WTC11 (cell line): Measurements from ENCODE around the gene LY6G6C. TPM values are rescaled to one million over a fixed set of nuclear protein-coding genes. Genes with fewer than 3 reads are reported as not detected.

Source experiments
- ATAC-seq: fragments of 200-7000 bp; cut with Tn5 transposase; 2 replicates; pipeline ENCODE4 v1.10.0; 2021; ENCODE audit warnings: mild to moderate bottlenecking, moderate library complexity
- CTCF ChIA-PET: fragments of 300-600 bp; sonication (Branson Sonifier 250); formaldehyde crosslinking; loops from one replicate; lab custom pipeline; 2021; ENCODE audit warnings: antibody characterized with exemption; lab: Charles Lee
- POLR2A ChIA-PET: fragments of 350-600 bp; sonication (Branson Sonifier 250); formaldehyde crosslinking; loops from one replicate; lab custom pipeline; 2021; ENCODE audit warnings: antibody characterized with exemption; lab: Charles Lee
- DNase-seq: peaks from one replicate; pipeline ENCODE4 v3.0.0; 2021; ENCODE audit warnings: low spot score
- H3K27ac Mint-ChIP-seq: 2 replicates; pipeline ENCODE4 v1.8.0; 2021; ENCODE audit warnings: mixed read lengths
- H3K27me3 Mint-ChIP-seq: 2 replicates; pipeline ENCODE4 v1.8.0; 2021; ENCODE audit warnings: low read depth, mild to moderate bottlenecking, moderate library complexity, mixed read lengths
- H3K36me3 Mint-ChIP-seq: 2 replicates; pipeline ENCODE4 v1.8.0; 2021; ENCODE audit warnings: mixed read lengths
- H3K4me1 Mint-ChIP-seq: 2 replicates; pipeline ENCODE4 v1.8.0; 2022; ENCODE audit warnings: mixed read lengths
- H3K4me3 Mint-ChIP-seq: 2 replicates; pipeline ENCODE4 v1.8.0; 2021; ENCODE audit warnings: mild to moderate bottlenecking, moderate library complexity, mixed read lengths
- H3K9me3 Mint-ChIP-seq: 2 replicates; pipeline ENCODE4 v1.8.0; 2021; ENCODE audit warnings: mixed read lengths
- CREM ChIP-seq: sonication (generic); formaldehyde crosslinking; IDR thresholded peaks from 2 replicates; pipeline ENCODE4 v1.8.1; 2022; ENCODE audit warnings: mild to moderate bottlenecking, missing genetic modification reagents, moderate library complexity
- ELF4 ChIP-seq: sonication (generic); formaldehyde crosslinking; IDR thresholded peaks from 2 replicates; pipeline ENCODE4 v1.8.1; 2022; ENCODE audit warnings: low read depth, mild to moderate bottlenecking, moderate library complexity, missing genetic modification reagents
- ETV6 ChIP-seq: sonication (generic); formaldehyde crosslinking; IDR thresholded peaks from 2 replicates; pipeline ENCODE4 v1.8.1; 2022; ENCODE audit warnings: mild to moderate bottlenecking, missing genetic modification reagents
- FOXP1 ChIP-seq: sonication (generic); formaldehyde crosslinking; IDR thresholded peaks from 2 replicates; pipeline ENCODE4 v1.8.0; 2022; ENCODE audit warnings: missing genetic modification reagents, mild to moderate bottlenecking, moderate library complexity, borderline replicate concordance
- GABPB1 ChIP-seq: sonication (generic); formaldehyde crosslinking; IDR thresholded peaks from 2 replicates; pipeline ENCODE4 v1.8.1; 2023; ENCODE audit warnings: mild to moderate bottlenecking, missing genetic modification reagents
- GRHL2 ChIP-seq: fragments of 250-450 bp; sonication (Bioruptor Pico); IDR thresholded peaks from 2 replicates; pipeline ENCODE4 v1.8.0; 2022; ENCODE audit warnings: mild to moderate bottlenecking, moderate library complexity; ENCODE audit not compliant: insufficient replicate concordance, severe bottlenecking
- KAT7 ChIP-seq: sonication (generic); formaldehyde crosslinking; IDR thresholded peaks from 2 replicates; pipeline ENCODE4 v1.8.1; 2023; ENCODE audit warnings: missing genetic modification reagents, mild to moderate bottlenecking, borderline replicate concordance
- NR2C2 ChIP-seq: sonication (generic); formaldehyde crosslinking; IDR thresholded peaks from 2 replicates; pipeline ENCODE4 v1.8.0; 2022; ENCODE audit warnings: mild to moderate bottlenecking, missing genetic modification reagents
- OVOL2 ChIP-seq: fragments of 250-450 bp; sonication (Bioruptor Pico); IDR thresholded peaks from 2 replicates; pipeline ENCODE4 v1.9.0; 2021; ENCODE audit warnings: mild to moderate bottlenecking, borderline replicate concordance
- RORB ChIP-seq: fragments of 250-450 bp; sonication (Bioruptor Pico); IDR thresholded peaks from 2 replicates; pipeline ENCODE4 v1.9.0; 2021; ENCODE audit warnings: mild to moderate bottlenecking
- SMAD4 ChIP-seq: sonication (generic); formaldehyde crosslinking; IDR thresholded peaks from 2 replicates; pipeline ENCODE4 v1.8.0; 2022; ENCODE audit warnings: mild to moderate bottlenecking, missing genetic modification reagents
- STAT6 ChIP-seq: sonication (generic); formaldehyde crosslinking; conservative IDR thresholded peaks from 2 replicates; pipeline ENCODE4 v1.8.1; 2023; ENCODE audit warnings: mild to moderate bottlenecking, low read depth, missing genetic modification reagents, moderate library complexity
- USF1 ChIP-seq: sonication (generic); formaldehyde crosslinking; IDR thresholded peaks from 2 replicates; pipeline ENCODE4 v1.8.0; 2022; ENCODE audit warnings: mild to moderate bottlenecking, missing genetic modification reagents
- ZBTB43 ChIP-seq: sonication (generic); formaldehyde crosslinking; IDR thresholded peaks from 2 replicates; pipeline ENCODE4 v1.8.1; 2023; ENCODE audit warnings: mild to moderate bottlenecking, missing genetic modification reagents
- ZNF396 ChIP-seq: fragments of 250-450 bp; sonication (Bioruptor Pico); IDR thresholded peaks from 2 replicates; pipeline ENCODE4 v1.8.0; 2021; ENCODE audit warnings: mild to moderate bottlenecking, moderate library complexity, borderline replicate concordance
- ZNF423 ChIP-seq: fragments of 250-450 bp; sonication (Bioruptor Pico); IDR thresholded peaks from 2 replicates; pipeline ENCODE4 v2.1.2; 2022; ENCODE audit warnings: mild to moderate bottlenecking, moderate library complexity
- total RNA-seq: library from RNA; stranded (reverse); gene quantifications from 3 replicates; pipeline ENCODE4 v1.2.3, GENCODE V29; 2021
- TF ChIP-seq, protein P1 (sequence below): fragments of 250-450 bp; sonication (Bioruptor Pico); IDR thresholded peaks from 2 replicates; pipeline ENCODE4 v1.8.0; 2021; ENCODE audit warnings: mild to moderate bottlenecking
- TF ChIP-seq, protein P2 (sequence below): sonication (generic); formaldehyde crosslinking; IDR thresholded peaks from 2 replicates; pipeline ENCODE4 v1.8.1; 2023; ENCODE audit warnings: mild to moderate bottlenecking, missing genetic modification reagents
- TF ChIP-seq, protein P3 (sequence below): sonication (generic); formaldehyde crosslinking; conservative IDR thresholded peaks from 2 replicates; pipeline ENCODE4 v1.8.1; 2022; ENCODE audit warnings: mild to moderate bottlenecking, missing genetic modification reagents
- TF ChIP-seq, protein P4 (sequence below): sonication (generic); formaldehyde crosslinking; IDR thresholded peaks from 2 replicates; pipeline ENCODE4 v1.8.1; 2022; ENCODE audit warnings: mild to moderate bottlenecking, moderate library complexity, missing genetic modification reagents

Gene LY6G6C
- total RNA-seq, 1 experiment from 2014 or later = 0.35 TPM

- Mint-ChIP-seq H3K4me3 (no peak overlapping the region), H3K4me1 (peaks cover 7% of the 10 kb centered on the region), H3K9me3 (no peaks in the 10 kb centered on the region), H3K27me3 (no peaks in the 10 kb centered on the region; the same call in 1 of the 2 replicates), H3K36me3 (peaks cover 13% of the 10 kb centered on the region), H3K27ac (no peak overlapping the region)
- CTCF ChIA-PET = interaction anchor here (0.6 kb wide), 1 partner anchor 13 kb away, joined by 3 read pairs; the partner anchor contains the start of gene SAPCD1
- POLR2A ChIA-PET = no interaction called here
- DNase-seq (no peak), ATAC-seq (no peak)
- TF ChIP-seq SMAD4 (CRISPR knock-in tag) = no peak
- TF ChIP-seq, protein P1, sequence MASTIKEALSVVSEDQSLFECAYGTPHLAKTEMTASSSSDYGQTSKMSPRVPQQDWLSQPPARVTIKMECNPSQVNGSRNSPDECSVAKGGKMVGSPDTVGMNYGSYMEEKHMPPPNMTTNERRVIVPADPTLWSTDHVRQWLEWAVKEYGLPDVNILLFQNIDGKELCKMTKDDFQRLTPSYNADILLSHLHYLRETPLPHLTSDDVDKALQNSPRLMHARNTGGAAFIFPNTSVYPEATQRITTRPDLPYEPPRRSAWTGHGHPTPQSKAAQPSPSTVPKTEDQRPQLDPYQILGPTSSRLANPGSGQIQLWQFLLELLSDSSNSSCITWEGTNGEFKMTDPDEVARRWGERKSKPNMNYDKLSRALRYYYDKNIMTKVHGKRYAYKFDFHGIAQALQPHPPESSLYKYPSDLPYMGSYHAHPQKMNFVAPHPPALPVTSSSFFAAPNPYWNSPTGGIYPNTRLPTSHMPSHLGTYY = no peak
- TF ChIP-seq, protein P2, sequence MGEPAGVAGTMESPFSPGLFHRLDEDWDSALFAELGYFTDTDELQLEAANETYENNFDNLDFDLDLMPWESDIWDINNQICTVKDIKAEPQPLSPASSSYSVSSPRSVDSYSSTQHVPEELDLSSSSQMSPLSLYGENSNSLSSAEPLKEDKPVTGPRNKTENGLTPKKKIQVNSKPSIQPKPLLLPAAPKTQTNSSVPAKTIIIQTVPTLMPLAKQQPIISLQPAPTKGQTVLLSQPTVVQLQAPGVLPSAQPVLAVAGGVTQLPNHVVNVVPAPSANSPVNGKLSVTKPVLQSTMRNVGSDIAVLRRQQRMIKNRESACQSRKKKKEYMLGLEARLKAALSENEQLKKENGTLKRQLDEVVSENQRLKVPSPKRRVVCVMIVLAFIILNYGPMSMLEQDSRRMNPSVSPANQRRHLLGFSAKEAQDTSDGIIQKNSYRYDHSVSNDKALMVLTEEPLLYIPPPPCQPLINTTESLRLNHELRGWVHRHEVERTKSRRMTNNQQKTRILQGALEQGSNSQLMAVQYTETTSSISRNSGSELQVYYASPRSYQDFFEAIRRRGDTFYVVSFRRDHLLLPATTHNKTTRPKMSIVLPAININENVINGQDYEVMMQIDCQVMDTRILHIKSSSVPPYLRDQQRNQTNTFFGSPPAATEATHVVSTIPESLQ = no peak
- no peak for TF ChIP-seq ETV6 (CRISPR knock-in tag)
- no peak for TF ChIP-seq GABPB1 (CRISPR knock-in tag)
- TF ChIP-seq ELF4 (CRISPR knock-in tag) = no peak
- TF ChIP-seq KAT7 (CRISPR knock-in tag) = no peak
- no peak for TF ChIP-seq NR2C2 (CRISPR knock-in tag)
- no peak for TF ChIP-seq STAT6 (CRISPR knock-in tag)
- no peak for TF ChIP-seq OVOL2 (CRISPR knock-in tag)
- no peak for TF ChIP-seq ZNF396
- no peak for TF ChIP-seq USF1 (CRISPR knock-in tag)
Measured at GRCh38 chr6:31749301-31750036, 27.9 kb upstream of the LY6G6C start.

GRCh38 chr6:31744422-31744821, 22.9 kb upstream of the LY6G6C start:
- H3K27ac Mint-ChIP-seq = peak overlapping the region; percentile 83
- TF ChIP-seq, protein P3, sequence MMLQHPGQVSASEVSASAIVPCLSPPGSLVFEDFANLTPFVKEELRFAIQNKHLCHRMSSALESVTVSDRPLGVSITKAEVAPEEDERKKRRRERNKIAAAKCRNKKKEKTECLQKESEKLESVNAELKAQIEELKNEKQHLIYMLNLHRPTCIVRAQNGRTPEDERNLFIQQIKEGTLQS (CRISPR knock-in tag) = no peak
- TF ChIP-seq GRHL2 = no peak
- TF ChIP-seq NR2C2 (CRISPR knock-in tag) = no peak
- no peak for TF ChIP-seq ZNF423 (CRISPR knock-in tag)
- no peak for TF ChIP-seq ZBTB43 (CRISPR knock-in tag)
- TF ChIP-seq, protein P1 = no peak
- no peak for TF ChIP-seq RORB (CRISPR knock-in tag)
- no peak for TF ChIP-seq CREM (CRISPR knock-in tag)
- no peak for TF ChIP-seq FOXP1
- TF ChIP-seq, protein P4, sequence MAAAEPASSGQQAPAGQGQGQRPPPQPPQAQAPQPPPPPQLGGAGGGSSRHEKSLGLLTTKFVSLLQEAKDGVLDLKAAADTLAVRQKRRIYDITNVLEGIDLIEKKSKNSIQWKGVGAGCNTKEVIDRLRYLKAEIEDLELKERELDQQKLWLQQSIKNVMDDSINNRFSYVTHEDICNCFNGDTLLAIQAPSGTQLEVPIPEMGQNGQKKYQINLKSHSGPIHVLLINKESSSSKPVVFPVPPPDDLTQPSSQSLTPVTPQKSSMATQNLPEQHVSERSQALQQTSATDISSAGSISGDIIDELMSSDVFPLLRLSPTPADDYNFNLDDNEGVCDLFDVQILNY (CRISPR knock-in tag) = no peak
- CTCF ChIA-PET = interaction anchor here (0.6 to 1.4 kb wide), 2 partner anchors 26 to 55 kb away, joined by 3 to 4 read pairs; no protein-coding TSS in a partner anchor
- no peaks in the 10 kb centered on the region for H3K9me3 Mint-ChIP-seq
- peaks cover 17% of the 10 kb centered on the region for H3K4me1 Mint-ChIP-seq
- H3K4me3 Mint-ChIP-seq = no peak overlapping the region
- peaks cover 25% of the 10 kb centered on the region for H3K36me3 Mint-ChIP-seq
- ATAC-seq (no peak), DNase-seq (no peak)
- POLR2A ChIA-PET = no interaction called here
- no peaks in the 10 kb centered on the region; the same call in 1 of the 2 replicates for H3K27me3 Mint-ChIP-seq
